AG09319 (cell line): ENCODE data around the gene STMP1.
"Not testable (repeated sequence)": the region's sequence is repeated elsewhere in the genome, so short reads cannot be mapped to it uniquely, and the experiment has no call there.

Experiments
- DNase-seq: peaks from one replicate; pipeline ENCODE4 v3.0.0-alpha.2; 2010; ENCODE audit warnings: low read depth; ENCODE audit errors: extremely low read depth
- CTCF ChIP-seq: IDR thresholded peaks from 2 replicates; pipeline ENCODE4 v1.5.1; 2011; ENCODE audit warnings: low read depth, mild to moderate bottlenecking, inconsistent platforms, low read length, moderate library complexity

The STMP1 gene

GRCh38 chr7:135684699-135685098 is 22.4 kb downstream of the STMP1 start:
- no peak for DNase-seq

GRCh38 chr7:135685306-135686084 is 23.2 kb downstream of the STMP1 start:
- no peak for TF ChIP-seq CTCF
- no peak for DNase-seq

More at GRCh38 chr7:135684699-135685098, 22.4 kb downstream of the STMP1 start:
- no peak for TF ChIP-seq CTCF

GRCh38 chr7:135687466-135687865 is 25.2 kb downstream of the STMP1 start:
- TF ChIP-seq CTCF = no peak

GRCh38 chr7:135690566-135690965 is 28.3 kb downstream of the STMP1 start:
- DNase-seq = no peak

More at GRCh38 chr7:135687466-135687865, 25.2 kb downstream of the STMP1 start:
- no peak for DNase-seq

GRCh38 chr7:135692055-135692454 is 29.7 kb downstream of the STMP1 start:
- DNase-seq = no peak
- TF ChIP-seq CTCF = no peak

More at GRCh38 chr7:135690566-135690965, 28.3 kb downstream of the STMP1 start:
- TF ChIP-seq CTCF = no peak

GRCh38 chr7:135692606-135693005 is 30.3 kb downstream of the STMP1 start:
- DNase-seq = not testable (repeated sequence)

GRCh38 chr7:135693558-135693957 is 31.2 kb downstream of the STMP1 start:
- TF ChIP-seq CTCF = no peak
- no peak for DNase-seq
